DOHH2 (cell line): Measurements from ENCODE around the gene SRM.

Experiments used
- CTCF ChIP-seq: fragments of 200-600 bp; sonication (generic); IDR thresholded peaks from one replicate; pipeline ENCODE4 v1.5.1; 2014; ENCODE audit warnings: antibody characterized with exemption, mild to moderate bottlenecking, low read depth, low read length; ENCODE audit not compliant: poor library complexity, severe bottlenecking
- EZH2phosphoT487 ChIP-seq: fragments of 200-600 bp; sonication (generic); IDR thresholded peaks from 2 replicates; pipeline ENCODE4 v1.6.1; 2017; ENCODE audit warnings: borderline replicate concordance, mild to moderate bottlenecking, antibody characterized with exemption, low read length, moderate library complexity, mixed read lengths

DNA sequence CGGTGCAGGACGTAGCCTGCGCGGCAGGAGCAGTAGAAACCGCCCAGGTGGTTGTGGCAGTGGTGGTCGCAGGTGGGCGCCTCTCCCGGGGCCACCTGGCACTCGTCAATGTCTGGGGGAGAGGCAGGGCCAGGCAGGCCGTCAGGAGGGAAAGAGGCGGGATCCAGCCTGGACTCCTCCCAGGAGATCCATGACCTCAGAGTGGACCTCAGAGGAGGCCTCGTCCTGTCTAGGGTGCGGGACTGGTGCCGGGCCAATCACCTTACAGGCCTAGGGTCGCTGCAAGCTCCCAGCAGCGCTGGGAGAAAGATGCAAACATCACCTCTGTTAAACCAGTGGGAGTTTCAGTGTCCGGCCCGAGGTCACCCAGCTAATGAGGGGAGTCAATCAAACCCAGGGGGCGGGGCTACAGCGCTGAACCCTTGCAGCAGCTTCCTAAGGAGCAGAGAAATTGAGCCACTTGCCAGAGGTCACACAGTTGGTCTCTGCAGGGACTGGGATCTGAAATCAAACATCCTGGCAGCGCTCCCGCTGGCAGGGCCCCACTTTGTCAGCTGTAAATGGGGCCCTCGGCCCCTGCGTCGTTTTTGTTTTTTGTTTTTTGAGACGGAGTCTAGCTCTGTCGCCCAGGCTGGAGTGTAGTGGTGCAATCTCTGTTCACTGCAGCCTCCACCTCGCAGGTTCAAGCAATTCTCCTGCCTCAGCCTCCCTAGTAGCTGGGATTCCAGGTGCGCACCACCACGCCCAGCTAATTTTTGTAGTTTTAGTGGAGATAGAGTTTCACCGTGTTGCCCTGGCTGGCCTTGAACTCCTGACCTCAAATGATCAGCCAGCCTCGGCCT is 14.2 kb downstream of the SRM start:
- TF ChIP-seq CTCF (no peak), EZH2phosphoT487 (no peak)
